HCT116 (cell line): Measurements from ENCODE around the gene PNKP. TPM values are rescaled to one million over a fixed set of nuclear protein-coding genes. Genes with fewer than 3 reads are reported as not detected.
A peak's percentile ranks its signal among the peaks of the same experiment; 100 is the strongest.

Source experiments
- ATAC-seq: fragments of 200-7000 bp; cut with Tn5 transposase; 2 replicates; pipeline ENCODE4 v1.9.1; 2020; ENCODE audit warnings: mild to moderate bottlenecking, moderate library complexity
- BruUV-seq: library from RNA; stranded (reverse); fragments of 400-500 nt; replicated peaks from 2 replicates; lab custom pipeline; 2021; lab: Mats Ljungman, UMichigan
- CTCF ChIA-PET: fragments of 300-600 bp; sonication (Branson Sonifier 250); formaldehyde crosslinking; loops from one replicate; lab custom pipeline; 2021; ENCODE audit warnings: antibody characterized with exemption; lab: Charles Lee
- POLR2A ChIA-PET: fragments of 300-600, 350-600 bp; sonication (Branson Sonifier 250); formaldehyde crosslinking; loops from one replicate; lab custom pipeline; 2021; ENCODE audit warnings: antibody characterized with exemption; lab: Charles Lee
- RAD21 ChIA-PET, 2 experiments: fragments of 300-600 bp; sonication (Branson Sonifier 250); formaldehyde crosslinking; loops; one replicate each; lab custom pipeline; 2023; ENCODE audit warnings: low total read pairs in 2 of 2; ENCODE audit not compliant: uncharacterized antibody in 2 of 2, unreplicated experiment in 2 of 2, low non-redundant PET in 1 of 2; lab: Charles Lee
- DNase-seq: peaks from one replicate; pipeline ENCODE4 v3.0.0-alpha.2; 2010; ENCODE audit warnings: low read depth, low spot score
- H2AFZ ChIP-seq: fragments of 200-600 bp; shearing (Covaris generic), sonication (generic); 2 replicates; pipeline ENCODE4 v1.6.1; 2017; ENCODE audit warnings: low read depth, mixed run types, mixed read lengths, antibody characterized with exemption, low read length; ENCODE audit not compliant: poor library complexity, severe bottlenecking
- H3K27ac ChIP-seq: 2 replicates; pipeline ENCODE4 v1.5.1; 2012; ENCODE audit warnings: low read depth, low read length
- H3K27me3 ChIP-seq: fragments of 200-600 bp; sonication (generic); 2 replicates; pipeline ENCODE4 v1.6.1; 2016; ENCODE audit warnings: mixed run types, low read length, mixed read lengths; ENCODE audit not compliant: insufficient read depth
- H3K36me3 ChIP-seq, 2 experiments: fragments of 200-500 bp in 1 of 2; fragments of 200-600 bp in 1 of 2; sonication (Bioruptor generic) in 1 of 2; sonication (generic) in 1 of 2; 2 replicates each; pipeline versions ENCODE4 v1.5.1 to v1.6.1; 2014 to 2016; ENCODE audit warnings: low read length in 2 of 2, inconsistent platforms in 1 of 2, mixed read lengths in 1 of 2, mixed run types in 1 of 2; ENCODE audit not compliant: insufficient read depth in 2 of 2, control insufficient read depth in 1 of 2
- H3K4me1 ChIP-seq, 2 experiments: fragments of 200-600 bp in 1 of 2; sonication (generic) in 1 of 2; 2 replicates each; pipeline versions ENCODE4 v1.5.1 to v1.6.1; 2012 to 2017; ENCODE audit warnings: low read length in 2 of 2, inconsistent platforms in 1 of 2, mild to moderate bottlenecking in 1 of 2, mixed read lengths in 1 of 2, mixed run types in 1 of 2, moderate library complexity in 1 of 2; ENCODE audit not compliant: insufficient read depth in 2 of 2, control insufficient read depth in 1 of 2
- H3K4me2 ChIP-seq: fragments of 200-600 bp; sonication (generic); 2 replicates; pipeline ENCODE4 v1.6.1; 2017; ENCODE audit warnings: mixed run types, low read length, mixed read lengths
- H3K4me3 ChIP-seq, 2 experiments: fragments of 200-600 bp in 1 of 2; sonication (generic) in 1 of 2; replicated peaks in 1 of 2; 2 replicates each; pipeline ENCODE4 v1.5.1; 2011 to 2016; ENCODE audit warnings: low read length in 2 of 2, control low read depth in 1 of 2, low read depth in 1 of 2, mild to moderate bottlenecking in 1 of 2, mixed read lengths in 1 of 2, mixed run types in 1 of 2
- H3K79me2 ChIP-seq: fragments of 200-600 bp; sonication (generic); 2 replicates; pipeline ENCODE4 v1.6.1; 2017; ENCODE audit warnings: mild to moderate bottlenecking, mixed run types, low read length, moderate library complexity, mixed read lengths; ENCODE audit not compliant: insufficient read depth
- H3K9ac ChIP-seq: fragments of 200-600 bp; sonication (generic); 2 replicates; pipeline ENCODE4 v1.6.1; 2016; ENCODE audit warnings: low read length, mixed read lengths
- H3K9me2 ChIP-seq: fragments of 200-600 bp; sonication (generic), shearing (Covaris generic); 2 replicates; pipeline ENCODE4 v1.6.1; 2017; ENCODE audit warnings: mixed run types, mild to moderate bottlenecking, moderate library complexity; ENCODE audit not compliant: insufficient read depth
- H3K9me3 ChIP-seq, 2 experiments: fragments of 200-500 bp in 1 of 2; fragments of 200-600 bp in 1 of 2; sonication (Bioruptor generic) in 1 of 2; sonication (generic) in 1 of 2; 2 replicates each; pipeline ENCODE4 v1.6.1; 2014 to 2017; ENCODE audit warnings: low read length in 2 of 2, mixed read lengths in 2 of 2, inconsistent platforms in 1 of 2, low read depth in 1 of 2, mild to moderate bottlenecking in 1 of 2, mixed run types in 1 of 2, moderate library complexity in 1 of 2; ENCODE audit not compliant: control insufficient read depth in 1 of 2, insufficient read depth in 1 of 2
- H4K20me1 ChIP-seq: fragments of 200-600 bp; sonication (generic), shearing (Covaris generic); 2 replicates; pipeline ENCODE4 v1.6.1; 2017; ENCODE audit warnings: mixed run types, mild to moderate bottlenecking, moderate library complexity; ENCODE audit not compliant: insufficient read depth
- ATF3 ChIP-seq: IDR thresholded peaks from 2 replicates; pipeline ENCODE4 v1.6.1; 2012
- CEBPB ChIP-seq: IDR thresholded peaks from 2 replicates; pipeline ENCODE4 v1.6.1; 2012; ENCODE audit warnings: low read depth
- CTCF ChIP-seq, 3 experiments: fragments of 200-600 bp in 1 of 3; sonication (generic) in 1 of 3; IDR thresholded peaks in 2 of 3; conservative IDR thresholded peaks in 1 of 3; 2 replicates each; pipeline ENCODE4 v1.5.1; 2012 to 2017; ENCODE audit warnings: low read depth in 2 of 3, low read length in 2 of 3, antibody characterized with exemption in 1 of 3, borderline replicate concordance in 1 of 3, control low read depth in 1 of 3, mild to moderate bottlenecking in 1 of 3, mixed read lengths in 1 of 3, mixed run types in 1 of 3, moderate library complexity in 1 of 3; ENCODE audit not compliant: insufficient read depth in 1 of 3
- ELF1 ChIP-seq: IDR thresholded peaks from 2 replicates; pipeline ENCODE4 v1.6.1; 2012; ENCODE audit warnings: low read depth, borderline replicate concordance
- EZH2phosphoT487 ChIP-seq: fragments of 200-600 bp; IDR thresholded peaks from 2 replicates; pipeline ENCODE4 v1.6.1; 2018; ENCODE audit warnings: antibody characterized with exemption, borderline replicate concordance
- FOSL1 ChIP-seq: IDR thresholded peaks from 2 replicates; pipeline ENCODE4 v1.6.1; 2012; ENCODE audit warnings: low read depth
- JUND ChIP-seq: IDR thresholded peaks from 2 replicates; pipeline ENCODE4 v1.6.1; 2012
- POLR2AphosphoS5 ChIP-seq: IDR thresholded peaks from 2 replicates; pipeline ENCODE4 v1.6.1; 2011; ENCODE audit warnings: mild to moderate bottlenecking, low read depth, low read length, moderate library complexity
- SIN3A ChIP-seq: IDR thresholded peaks from 2 replicates; pipeline ENCODE4 v1.6.1; 2012; ENCODE audit warnings: low read depth
- SP1 ChIP-seq: IDR thresholded peaks from 2 replicates; pipeline ENCODE4 v1.6.1; 2012; ENCODE audit warnings: low read depth
- TCF7L2 ChIP-seq: IDR thresholded peaks from 2 replicates; pipeline ENCODE4 v1.7.0; 2011; ENCODE audit warnings: borderline replicate concordance, inconsistent platforms; ENCODE audit not compliant: insufficient read depth, insufficient read length; ENCODE audit errors: extremely low read depth
- ZFX ChIP-seq: fragments of 450-650 bp; IDR thresholded peaks from 2 replicates; pipeline ENCODE4 v1.6.1; 2017
- intact Hi-C: fragments of 100-400 bp; cut with micrococcal nuclease; formaldehyde crosslinking; loops from 2 replicates; pipeline ENCODE4 v1.10.0; 2022
- total RNA-seq: library from RNA; stranded (reverse); gene quantifications from one replicate; pipeline ENCODE4 v1.2.1, GENCODE V29; 2021; ENCODE audit not compliant: unreplicated experiment
- TF ChIP-seq, protein P1 (sequence below): IDR thresholded peaks from 2 replicates; pipeline ENCODE4 v1.6.1; 2012
- TF ChIP-seq, protein P2 (sequence below): IDR thresholded peaks from 2 replicates; pipeline ENCODE4 v1.6.1; 2012; ENCODE audit warnings: low read depth

PNKP gene
- total RNA-seq, 1 experiment from 2014 or later, result 129 TPM

GRCh38 chr19:49839713-49840112 is 27.7 kb downstream of the PNKP start:
- ATAC-seq, result no peak
- POLR2A ChIA-PET, result no interaction called here

DNA sequence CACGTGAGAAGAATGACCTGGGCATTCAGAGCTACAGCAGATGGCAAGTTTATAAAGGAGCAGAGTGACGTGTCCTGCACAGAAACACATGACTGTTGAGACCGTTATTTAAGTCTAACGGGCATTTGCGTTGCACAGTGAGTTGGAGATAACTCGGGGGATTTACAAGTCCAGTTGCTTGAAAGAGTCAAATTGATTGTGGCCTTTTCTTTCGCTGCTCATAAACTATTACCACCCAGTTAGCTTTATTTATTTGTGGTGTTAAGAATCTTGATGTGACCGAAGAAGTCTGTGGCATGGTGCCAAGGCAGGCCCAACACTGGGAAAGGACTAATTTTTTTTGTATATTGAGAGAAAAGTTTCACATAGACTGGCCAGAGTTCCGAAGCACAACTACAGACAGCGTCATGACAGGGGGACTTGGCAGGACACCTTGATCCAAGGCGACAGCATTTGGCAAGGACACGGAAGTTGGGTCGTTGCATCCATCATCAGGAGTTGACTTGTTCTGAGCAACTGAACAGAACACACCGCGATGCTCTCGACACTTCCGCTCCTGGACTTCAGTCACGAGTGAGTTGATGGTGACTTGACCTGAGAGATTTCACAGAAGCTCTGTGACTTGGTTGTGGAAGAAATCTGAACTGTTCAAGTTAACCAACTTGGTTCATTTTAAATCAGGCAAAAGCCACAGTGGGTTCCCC is 28.3 kb downstream of the PNKP start:
- no peaks in the 10 kb centered on the region for H4K20me1 ChIP-seq
- H3K27ac ChIP-seq, result no peak overlapping the region
- no peaks in the 10 kb centered on the region for H3K79me2 ChIP-seq
- no peak overlapping the region for H3K9ac ChIP-seq
- H3K4me3 ChIP-seq, result no peak overlapping the region
- H3K4me1 ChIP-seq, result no peaks in the 10 kb centered on the region
- BruUV-seq, result TSS peak; percentile 39
- RAD21 ChIA-PET, result no interaction called here
- no peak overlapping the region for H2AFZ ChIP-seq
- H3K9me3 ChIP-seq, result no peaks in the 10 kb centered on the region
- no peak for ATAC-seq
- intact Hi-C loops, result no loop called here
- POLR2A ChIA-PET, result no interaction called here
- no peaks in the 10 kb centered on the region for H3K27me3 ChIP-seq
- CTCF ChIA-PET, result no interaction called here
- H3K9me2 ChIP-seq, result no peaks in the 10 kb centered on the region
- DNase-seq, result no peak
- H3K4me2 ChIP-seq, result no peak overlapping the region
- peaks cover 26 to 35% of the 10 kb centered on the region in 2 experiments for H3K36me3 ChIP-seq
- no peak for TF ChIP-seq ATF3
- TF ChIP-seq, protein P1, sequence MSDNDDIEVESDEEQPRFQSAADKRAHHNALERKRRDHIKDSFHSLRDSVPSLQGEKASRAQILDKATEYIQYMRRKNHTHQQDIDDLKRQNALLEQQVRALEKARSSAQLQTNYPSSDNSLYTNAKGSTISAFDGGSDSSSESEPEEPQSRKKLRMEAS, result no peak
- no peak for TF ChIP-seq ELF1
- no peak for TF ChIP-seq POLR2AphosphoS5
- no peak for TF ChIP-seq EZH2phosphoT487
- no peak for TF ChIP-seq CTCF (IDR thresholded peaks at IDR 0.05 in 2 of 3, conservative IDR thresholded peaks at IDR 0.05 in 1 of 3; ENCODE audit: borderline replicate concordance in 1 of 3, insufficient read depth in 1 of 3, low read depth in 2 of 3, low read length in 2 of 3)
- TF ChIP-seq, protein P2, sequence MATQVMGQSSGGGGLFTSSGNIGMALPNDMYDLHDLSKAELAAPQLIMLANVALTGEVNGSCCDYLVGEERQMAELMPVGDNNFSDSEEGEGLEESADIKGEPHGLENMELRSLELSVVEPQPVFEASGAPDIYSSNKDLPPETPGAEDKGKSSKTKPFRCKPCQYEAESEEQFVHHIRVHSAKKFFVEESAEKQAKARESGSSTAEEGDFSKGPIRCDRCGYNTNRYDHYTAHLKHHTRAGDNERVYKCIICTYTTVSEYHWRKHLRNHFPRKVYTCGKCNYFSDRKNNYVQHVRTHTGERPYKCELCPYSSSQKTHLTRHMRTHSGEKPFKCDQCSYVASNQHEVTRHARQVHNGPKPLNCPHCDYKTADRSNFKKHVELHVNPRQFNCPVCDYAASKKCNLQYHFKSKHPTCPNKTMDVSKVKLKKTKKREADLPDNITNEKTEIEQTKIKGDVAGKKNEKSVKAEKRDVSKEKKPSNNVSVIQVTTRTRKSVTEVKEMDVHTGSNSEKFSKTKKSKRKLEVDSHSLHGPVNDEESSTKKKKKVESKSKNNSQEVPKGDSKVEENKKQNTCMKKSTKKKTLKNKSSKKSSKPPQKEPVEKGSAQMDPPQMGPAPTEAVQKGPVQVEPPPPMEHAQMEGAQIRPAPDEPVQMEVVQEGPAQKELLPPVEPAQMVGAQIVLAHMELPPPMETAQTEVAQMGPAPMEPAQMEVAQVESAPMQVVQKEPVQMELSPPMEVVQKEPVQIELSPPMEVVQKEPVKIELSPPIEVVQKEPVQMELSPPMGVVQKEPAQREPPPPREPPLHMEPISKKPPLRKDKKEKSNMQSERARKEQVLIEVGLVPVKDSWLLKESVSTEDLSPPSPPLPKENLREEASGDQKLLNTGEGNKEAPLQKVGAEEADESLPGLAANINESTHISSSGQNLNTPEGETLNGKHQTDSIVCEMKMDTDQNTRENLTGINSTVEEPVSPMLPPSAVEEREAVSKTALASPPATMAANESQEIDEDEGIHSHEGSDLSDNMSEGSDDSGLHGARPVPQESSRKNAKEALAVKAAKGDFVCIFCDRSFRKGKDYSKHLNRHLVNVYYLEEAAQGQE, result no peak
- no peak for TF ChIP-seq SIN3A
- TF ChIP-seq ZFX, result no peak

More at GRCh38 chr19:49839713-49840112, 27.7 kb downstream of the PNKP start:
- H3K9ac ChIP-seq, result no peak overlapping the region
- peaks cover 26 to 30% of the 10 kb centered on the region in 2 experiments for H3K36me3 ChIP-seq
- no peaks in the 10 kb centered on the region for H3K9me3 ChIP-seq
- no peaks in the 10 kb centered on the region for H4K20me1 ChIP-seq
- no TSS peak for BruUV-seq
- H3K27me3 ChIP-seq, result no peaks in the 10 kb centered on the region
- no peaks in the 10 kb centered on the region for H3K4me1 ChIP-seq
- no peak overlapping the region for H2AFZ ChIP-seq
- H3K9me2 ChIP-seq, result no peaks in the 10 kb centered on the region
- no peaks in the 10 kb centered on the region for H3K79me2 ChIP-seq
- no peak overlapping the region for H3K4me2 ChIP-seq
- RAD21 ChIA-PET, result no interaction called here
- no peak overlapping the region for H3K4me3 ChIP-seq
- H3K27ac ChIP-seq, result no peak overlapping the region
- intact Hi-C loops, result no loop called here
- no peak for DNase-seq
- TF ChIP-seq TCF7L2, result no peak
- no peak for TF ChIP-seq SP1
- no peak for TF ChIP-seq EZH2phosphoT487
- no peak for TF ChIP-seq FOSL1
- TF ChIP-seq SIN3A, result no peak
- TF ChIP-seq POLR2AphosphoS5, result no peak
- TF ChIP-seq JUND, result no peak
- no peak for TF ChIP-seq CEBPB
- CTCF ChIA-PET, result no interaction called here
